Mammary epithelial cell (primary cell): ENCODE measurements around the gene SYT14.

Source experiments
- CTCF ChIP-seq, 2 donors: IDR thresholded peaks in 1 of 2; conservative IDR thresholded peaks in 1 of 2; 2 replicates each; pipeline ENCODE4 v1.5.1; 2011 to 2012; ENCODE audit warnings: inconsistent platforms in 2 of 2, low read length in 2 of 2, mild to moderate bottlenecking in 2 of 2, control low read depth in 1 of 2, low read depth in 1 of 2; ENCODE audit not compliant: insufficient read depth in 1 of 2; ENCODE audit errors: extremely low read depth in 1 of 2
- EZH2 ChIP-seq: IDR thresholded peaks from 2 replicates; pipeline ENCODE4 v1.6.1; 2012; ENCODE audit warnings: low read length, inconsistent platforms, borderline replicate concordance

GRCh38 chr1:210057593-210057992, 119.6 kb downstream of the SYT14 start:
- TF ChIP-seq CTCF (conservative IDR thresholded peaks at IDR 0.05 in 1 of 2, IDR thresholded peaks at IDR 0.05 in 1 of 2; ENCODE audit: extremely low read depth in 1 of 2, insufficient read depth in 1 of 2, low read depth in 1 of 2, low read length in 2 of 2) (no peak), EZH2 (no peak)
